ENCODE data around the gene UQCRH.

UQCRH gene

GRCh38 chr1:46303038-46303871 lies at the start of gene UQCRH, which contains the start of gene LRRC41:
Gene UQCRH (plus strand): TSS chr1:46303698. CDS start chr1:46303767, 69 bp downstream.
Gene LRRC41 (minus strand): TSS chr1:46303616. CDS start chr1:46303322, 294 bp downstream.
- peak; percentile 94 for DNase-seq (ENCODE audit: low spot score)

GRCh38 chr1:46254668-46255067 lies 48.8 kb upstream of the UQCRH start:
- DNase-seq (ENCODE audit: low spot score) = no peak
- no peak for TF ChIP-seq CTCF (IDR thresholded peaks at IDR 0.05; ENCODE audit: extremely low read depth, missing control alignments)

More at GRCh38 chr1:46303038-46303871, at the start of gene UQCRH, which contains the start of gene LRRC41:
- no peak for TF ChIP-seq CTCF (IDR thresholded peaks at IDR 0.05; ENCODE audit: extremely low read depth, missing control alignments)

- DNase-seq (ENCODE audit: low spot score) = no peak
Observed at GRCh38 chr1:46256523-46256922, 47.0 kb upstream of the UQCRH start.

GRCh38 chr1:46262508-46262907 lies 41.0 kb upstream of the UQCRH start:
- DNase-seq (ENCODE audit: low spot score) = no peak
- TF ChIP-seq CTCF (IDR thresholded peaks at IDR 0.05; ENCODE audit: extremely low read depth, missing control alignments) = no peak

More at GRCh38 chr1:46256523-46256922, 47.0 kb upstream of the UQCRH start:
- no peak for TF ChIP-seq CTCF (IDR thresholded peaks at IDR 0.05; ENCODE audit: extremely low read depth, missing control alignments)

GRCh38 chr1:46263146-46263545 lies 40.4 kb upstream of the UQCRH start:
- TF ChIP-seq CTCF (IDR thresholded peaks at IDR 0.05; ENCODE audit: extremely low read depth, missing control alignments) = no peak
- DNase-seq (ENCODE audit: low spot score) = no peak

- no peak for TF ChIP-seq CTCF (IDR thresholded peaks at IDR 0.05; ENCODE audit: extremely low read depth, missing control alignments)
Observed at GRCh38 chr1:46268578-46268977, 34.9 kb upstream of the UQCRH start.

GRCh38 chr1:46274225-46275029 lies 29.1 kb upstream of the UQCRH start:
- DNase-seq (ENCODE audit: low spot score) = no peak
- no peak for TF ChIP-seq CTCF (IDR thresholded peaks at IDR 0.05; ENCODE audit: extremely low read depth, missing control alignments)

More at GRCh38 chr1:46268578-46268977, 34.9 kb upstream of the UQCRH start:
- no peak for DNase-seq (ENCODE audit: low spot score)

All from GM20000 (cell line).